Measurements from ENCODE around the gene OTUD3. TPM values are rescaled to one million over a fixed set of nuclear protein-coding genes. Genes with fewer than 3 reads are reported as not detected.

Gene OTUD3
- total and polyA plus RNA-seq, 9 of the 15 experiments (the other 6 are each of a cell fraction or from before 2014, with no cell fraction given): 2.0 to 16.6 (median 11.0) TPM

DNA sequence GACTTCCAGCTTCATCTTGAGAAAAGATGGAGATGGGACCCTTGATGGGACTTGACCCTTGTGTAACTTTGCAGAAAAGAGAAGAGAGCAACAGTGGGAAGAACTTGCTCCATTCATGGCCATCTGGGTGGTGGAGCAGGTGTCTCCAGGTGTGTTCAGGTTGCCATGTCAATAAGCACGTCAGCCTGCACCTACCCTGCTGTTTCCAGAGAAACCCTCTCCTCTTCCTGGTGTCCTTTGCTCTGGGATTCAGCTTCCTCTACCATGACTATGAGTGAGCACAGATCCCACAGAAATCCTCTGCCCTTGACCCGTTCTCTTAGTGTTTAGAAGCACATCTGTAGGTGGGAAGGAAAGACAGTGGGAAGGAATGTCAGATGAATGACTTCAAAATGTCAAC, 21.8 kb upstream of the OTUD3 start (continued):
- no peak for TF ChIP-seq ZNF274 (IDR thresholded peaks at IDR 0.05; ENCODE audit: borderline replicate concordance, low read depth, low read length)
- TF ChIP-seq SLC30A9 (CRISPR knock-in tag; IDR thresholded peaks at IDR 0.05): no peak
- TF ChIP-seq MXI1 (IDR thresholded peaks at IDR 0.05; ENCODE audit: low read depth, low read length): no peak
- TF ChIP-seq SP1 (CRISPR knock-in tag; IDR thresholded peaks at IDR 0.05): no peak
- no peak for TF ChIP-seq SIN3B (IDR thresholded peaks at IDR 0.05; ENCODE audit: low read depth)
- no peak for TF ChIP-seq ZNF79 (CRISPR knock-in tag; IDR thresholded peaks at IDR 0.05; ENCODE audit: low read depth)
- no peak for TF ChIP-seq NRF1 (conservative IDR thresholded peaks at IDR 0.05 in 1 of 2, IDR thresholded peaks at IDR 0.05 in 1 of 2)
- TF ChIP-seq SUPT5H (IDR thresholded peaks at IDR 0.05): no peak
- TF ChIP-seq, protein P1, sequence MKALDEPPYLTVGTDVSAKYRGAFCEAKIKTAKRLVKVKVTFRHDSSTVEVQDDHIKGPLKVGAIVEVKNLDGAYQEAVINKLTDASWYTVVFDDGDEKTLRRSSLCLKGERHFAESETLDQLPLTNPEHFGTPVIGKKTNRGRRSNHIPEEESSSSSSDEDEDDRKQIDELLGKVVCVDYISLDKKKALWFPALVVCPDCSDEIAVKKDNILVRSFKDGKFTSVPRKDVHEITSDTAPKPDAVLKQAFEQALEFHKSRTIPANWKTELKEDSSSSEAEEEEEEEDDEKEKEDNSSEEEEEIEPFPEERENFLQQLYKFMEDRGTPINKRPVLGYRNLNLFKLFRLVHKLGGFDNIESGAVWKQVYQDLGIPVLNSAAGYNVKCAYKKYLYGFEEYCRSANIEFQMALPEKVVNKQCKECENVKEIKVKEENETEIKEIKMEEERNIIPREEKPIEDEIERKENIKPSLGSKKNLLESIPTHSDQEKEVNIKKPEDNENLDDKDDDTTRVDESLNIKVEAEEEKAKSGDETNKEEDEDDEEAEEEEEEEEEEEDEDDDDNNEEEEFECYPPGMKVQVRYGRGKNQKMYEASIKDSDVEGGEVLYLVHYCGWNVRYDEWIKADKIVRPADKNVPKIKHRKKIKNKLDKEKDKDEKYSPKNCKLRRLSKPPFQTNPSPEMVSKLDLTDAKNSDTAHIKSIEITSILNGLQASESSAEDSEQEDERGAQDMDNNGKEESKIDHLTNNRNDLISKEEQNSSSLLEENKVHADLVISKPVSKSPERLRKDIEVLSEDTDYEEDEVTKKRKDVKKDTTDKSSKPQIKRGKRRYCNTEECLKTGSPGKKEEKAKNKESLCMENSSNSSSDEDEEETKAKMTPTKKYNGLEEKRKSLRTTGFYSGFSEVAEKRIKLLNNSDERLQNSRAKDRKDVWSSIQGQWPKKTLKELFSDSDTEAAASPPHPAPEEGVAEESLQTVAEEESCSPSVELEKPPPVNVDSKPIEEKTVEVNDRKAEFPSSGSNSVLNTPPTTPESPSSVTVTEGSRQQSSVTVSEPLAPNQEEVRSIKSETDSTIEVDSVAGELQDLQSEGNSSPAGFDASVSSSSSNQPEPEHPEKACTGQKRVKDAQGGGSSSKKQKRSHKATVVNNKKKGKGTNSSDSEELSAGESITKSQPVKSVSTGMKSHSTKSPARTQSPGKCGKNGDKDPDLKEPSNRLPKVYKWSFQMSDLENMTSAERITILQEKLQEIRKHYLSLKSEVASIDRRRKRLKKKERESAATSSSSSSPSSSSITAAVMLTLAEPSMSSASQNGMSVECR (CRISPR knock-in tag; IDR thresholded peaks at IDR 0.05): no peak
- TF ChIP-seq HEY1 (CRISPR knock-in tag; IDR thresholded peaks at IDR 0.05; ENCODE audit: borderline replicate concordance): no peak
- no peak for TF ChIP-seq SNAPC5 (CRISPR knock-in tag; IDR thresholded peaks at IDR 0.05)
- TF ChIP-seq USF1 (CRISPR knock-in tag; IDR thresholded peaks at IDR 0.05): no peak
- no peak for TF ChIP-seq ILK (tag; IDR thresholded peaks at IDR 0.05; ENCODE audit: borderline replicate concordance, low read depth)
- TF ChIP-seq CXXC5 (CRISPR knock-in tag; IDR thresholded peaks at IDR 0.05): no peak
- no peak for TF ChIP-seq ZNF785 (CRISPR knock-in tag; IDR thresholded peaks at IDR 0.05)
- TF ChIP-seq ASH1L (IDR thresholded peaks at IDR 0.05; ENCODE audit: borderline replicate concordance, low read depth, partially characterized antibody): no peak
- TF ChIP-seq ZNF75A (CRISPR knock-in tag; IDR thresholded peaks at IDR 0.05): no peak
